ENCODE measurements around the gene GID4.

Gene GID4

DNA sequence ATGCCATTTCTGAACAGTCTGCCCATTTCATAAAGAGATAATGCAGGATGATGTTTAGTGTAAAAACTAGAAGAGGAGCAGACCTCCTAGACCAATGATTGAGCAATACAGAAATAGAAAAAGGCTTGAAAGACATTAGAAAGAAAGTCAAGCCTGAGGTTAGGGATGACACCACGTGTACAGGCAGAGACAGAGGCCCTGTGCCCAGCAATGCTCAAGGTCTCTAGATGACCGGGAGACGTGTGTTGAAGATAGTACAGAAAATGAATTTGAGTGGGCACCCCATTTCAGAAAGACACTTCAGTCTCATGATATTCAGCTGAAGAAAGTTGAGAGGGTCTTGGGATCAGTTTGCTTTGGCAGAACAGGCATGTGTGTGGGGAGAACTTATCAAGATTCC, 5.4 kb downstream of the GID4 start:
- DNase-seq (ENCODE audit: low spot score) = no peak

DNA sequence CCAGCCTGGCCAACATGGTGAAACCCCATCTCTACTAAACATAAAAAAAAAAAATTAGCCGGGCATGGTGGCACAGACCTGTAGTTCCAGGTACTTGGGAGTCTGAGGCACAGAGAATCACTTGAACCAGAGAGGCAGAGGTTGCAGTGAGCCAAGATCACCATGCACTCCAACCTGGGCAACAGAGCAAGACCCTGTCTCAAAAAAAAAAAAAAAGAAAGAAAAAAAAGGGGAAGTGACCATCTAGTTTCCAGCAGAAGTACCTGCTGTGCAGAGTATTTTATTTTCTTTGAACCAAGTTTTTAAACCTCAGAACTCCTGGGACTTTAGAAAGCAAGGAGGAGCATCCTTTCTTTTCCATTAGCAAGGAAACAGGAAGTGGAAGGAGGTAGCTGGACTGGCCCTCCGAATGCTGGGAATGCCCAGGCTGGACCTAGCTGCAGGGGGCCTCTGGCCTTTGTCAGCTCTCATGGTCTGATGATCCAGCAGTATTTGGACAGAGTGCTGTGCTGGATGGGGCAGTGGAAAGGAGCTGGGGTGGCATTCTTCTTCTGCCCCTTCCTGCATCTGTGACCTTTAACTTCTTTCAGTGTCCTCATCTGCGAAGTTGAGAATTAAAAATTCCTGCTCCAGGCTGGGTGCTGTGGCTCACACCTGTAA, 6.6 kb downstream of the GID4 start:
- no peak for DNase-seq (ENCODE audit: low spot score)

DNA sequence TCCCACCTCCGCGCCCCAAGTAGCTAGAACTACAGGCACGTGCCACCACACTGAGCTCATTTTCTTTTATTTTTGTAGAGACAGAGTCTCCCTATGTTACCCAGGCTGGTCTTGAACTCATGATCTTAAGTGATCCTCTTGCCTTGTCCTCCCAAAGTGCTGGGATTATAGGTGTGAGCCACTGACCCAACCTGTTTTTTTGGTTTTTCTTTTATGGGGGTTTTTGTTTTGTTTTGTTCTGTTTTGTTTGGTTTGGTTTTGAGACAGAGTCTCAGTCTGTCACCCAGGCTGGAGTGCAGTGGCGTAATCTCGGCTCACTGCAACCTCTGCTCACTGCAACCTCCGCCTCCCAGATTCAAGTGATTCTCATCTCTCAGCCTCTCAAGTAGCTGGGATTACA, 16.4 kb downstream of the GID4 start:
- DNase-seq (ENCODE audit: low spot score) = no peak

DNA sequence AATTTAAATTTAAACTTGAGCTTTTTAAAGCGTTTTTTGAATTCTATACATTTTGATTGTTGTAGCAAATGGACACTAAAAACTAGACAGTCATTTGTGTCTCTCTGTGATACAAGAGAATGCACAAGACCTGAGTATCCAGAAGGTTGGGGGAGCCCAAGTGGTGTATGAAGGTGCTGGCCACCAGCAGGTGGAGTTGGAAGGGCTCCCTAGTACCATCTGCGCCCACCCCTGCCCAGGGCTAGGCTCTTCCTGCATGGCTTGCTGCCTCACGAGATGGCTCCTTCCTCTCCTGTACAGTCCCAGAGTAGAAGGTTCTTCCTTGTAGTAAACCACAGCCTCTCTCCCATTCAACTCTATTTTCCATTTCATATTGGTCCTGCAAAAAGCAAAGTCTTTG, 17.0 kb downstream of the GID4 start:
- DNase-seq (ENCODE audit: low spot score) = no peak

DNA sequence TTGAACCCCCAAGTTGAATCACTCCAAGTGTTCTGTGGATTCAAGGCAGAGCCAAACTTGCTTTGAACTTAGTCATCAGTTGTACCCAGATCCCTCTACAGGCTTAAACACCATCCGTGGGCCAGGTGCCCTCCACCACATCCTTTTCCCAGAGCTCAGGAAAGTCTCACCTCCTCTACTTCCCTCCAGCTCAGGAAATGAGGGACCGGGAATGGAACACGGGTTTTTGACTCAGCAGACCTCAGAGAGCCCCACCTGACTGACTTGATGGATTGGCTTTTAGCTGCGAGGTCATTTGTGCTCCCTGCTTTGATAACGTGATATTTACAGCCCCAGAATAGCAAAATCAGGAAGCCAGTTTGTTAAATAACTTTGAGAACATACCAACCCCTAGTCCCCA, 20.1 kb downstream of the GID4 start:
- no peak for DNase-seq (ENCODE audit: low spot score)

DNA sequence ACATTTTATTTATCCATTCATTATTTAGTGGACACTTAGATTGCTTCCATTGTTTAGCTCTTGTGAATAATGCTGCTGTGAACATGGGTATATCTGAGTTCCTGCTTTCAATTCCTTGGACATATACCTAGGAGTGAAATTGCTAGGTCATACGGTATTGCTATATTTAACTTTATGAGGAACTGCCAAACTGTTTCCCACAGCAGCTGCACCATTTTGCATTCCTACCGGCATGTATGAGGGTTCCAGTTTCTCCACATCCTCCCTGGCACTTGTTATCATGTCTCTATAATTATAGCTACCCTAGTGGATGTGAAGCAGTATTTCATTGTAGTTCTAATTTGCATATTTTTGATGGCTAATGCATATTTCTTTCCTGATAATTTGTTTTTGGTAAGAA, 24.8 kb downstream of the GID4 start:
- no peak for DNase-seq (ENCODE audit: low spot score)

DNA sequence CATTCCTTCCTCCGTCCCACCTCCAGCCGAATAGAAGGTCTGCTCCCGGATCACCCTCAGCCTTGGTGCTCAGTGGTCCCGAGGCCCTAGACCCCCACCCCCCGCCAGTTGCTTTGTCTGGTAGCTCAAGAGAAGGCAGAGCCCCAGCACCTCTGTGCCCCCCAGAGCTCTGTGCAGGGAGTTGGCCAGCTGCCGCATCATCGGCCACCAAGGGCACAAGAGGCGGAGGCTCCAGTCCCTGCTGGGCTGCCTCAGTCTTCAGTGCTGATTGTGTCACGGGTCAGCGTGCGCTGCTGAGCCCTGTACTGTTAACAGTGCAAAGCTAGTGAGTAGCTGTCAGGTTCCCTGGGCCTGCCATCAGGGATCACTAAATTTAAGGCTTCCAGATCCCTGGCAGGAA, 26.3 kb downstream of the GID4 start:
- no peak for DNase-seq (ENCODE audit: low spot score)

DNA sequence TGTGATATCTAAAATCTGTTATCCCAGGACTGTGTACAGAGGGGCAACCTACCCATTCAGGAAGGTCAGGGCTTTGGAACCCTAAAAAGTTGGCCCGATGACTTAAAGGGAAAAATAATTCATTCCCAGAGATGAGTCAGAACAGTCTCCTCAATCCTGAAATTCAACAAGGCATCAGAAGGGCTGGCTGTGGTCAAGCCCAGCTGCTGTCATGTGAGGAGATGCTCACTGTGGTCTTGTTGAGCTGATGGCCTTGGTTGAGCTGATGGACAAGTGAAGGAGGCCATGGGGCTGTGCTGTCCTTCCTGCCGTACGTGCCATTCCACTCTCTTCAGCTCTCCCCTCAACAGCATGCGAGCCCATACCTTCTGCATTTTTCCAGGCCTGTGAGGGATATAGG, 27.7 kb downstream of the GID4 start:
- no peak for DNase-seq (ENCODE audit: low spot score)

DNA sequence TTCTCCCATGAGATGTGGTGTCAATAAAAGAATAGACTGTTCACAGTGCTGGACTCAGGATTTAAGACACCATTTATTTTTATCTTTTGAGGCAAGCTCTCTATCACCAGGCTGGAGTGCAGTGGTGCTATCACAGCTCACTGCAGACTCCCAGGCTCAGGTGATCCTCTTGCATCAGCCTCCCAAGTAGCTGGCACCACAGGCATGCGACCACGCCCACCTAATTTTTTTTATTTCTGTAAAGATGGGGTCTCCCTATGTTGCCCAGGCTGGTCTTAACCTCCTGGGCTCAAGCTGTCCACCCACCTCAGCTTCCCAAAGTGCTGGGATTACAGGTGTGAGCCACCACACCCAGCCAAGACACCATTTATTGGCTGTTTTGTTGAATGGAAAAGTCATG, 29.9 kb downstream of the GID4 start:
- no peak for DNase-seq (ENCODE audit: low spot score)

DNA sequence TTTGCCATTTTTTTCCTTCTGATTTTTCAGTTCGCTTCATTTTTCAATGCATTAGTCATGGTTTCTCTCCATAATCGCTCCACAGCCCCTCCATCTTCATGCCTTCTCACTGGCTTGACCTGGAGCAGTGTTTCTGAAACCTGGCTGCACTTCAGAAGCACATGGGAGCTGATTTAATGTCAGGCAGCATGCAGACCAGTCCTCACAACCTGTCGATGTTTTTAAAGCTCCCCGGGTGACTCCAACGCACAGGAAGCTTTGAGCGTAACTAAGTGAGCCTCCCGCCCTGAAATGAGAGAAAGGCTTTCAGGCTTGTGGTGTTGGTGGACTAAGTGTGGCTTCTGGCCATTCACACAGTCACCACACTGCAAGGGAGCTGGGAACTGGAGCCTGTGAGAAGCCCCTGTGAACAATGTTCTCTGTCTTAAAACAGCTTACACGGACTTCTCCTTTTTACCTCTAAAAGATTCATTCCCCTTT, 31.7 kb downstream of the GID4 start:
- no peak for DNase-seq (ENCODE audit: low spot score)

DNA sequence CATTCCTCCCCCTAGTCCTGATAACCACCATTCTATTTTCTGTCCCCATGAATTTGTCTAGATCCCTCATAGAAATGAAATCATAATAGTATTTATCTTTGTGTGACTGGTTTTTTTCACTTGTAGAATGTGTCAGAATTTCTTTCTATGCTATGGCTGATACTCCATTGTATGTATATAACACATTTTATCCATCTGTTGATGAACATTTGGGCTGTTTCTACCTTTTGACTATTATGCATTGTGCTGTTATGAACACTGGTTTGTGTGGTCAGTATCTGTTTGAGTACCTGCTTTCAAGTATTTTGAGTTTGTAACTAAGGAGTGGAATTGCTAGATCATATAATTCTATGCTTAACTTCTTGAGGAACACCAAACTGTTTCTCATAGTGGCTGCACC, 32.5 kb downstream of the GID4 start:
- DNase-seq (ENCODE audit: low spot score) = no peak

DNA sequence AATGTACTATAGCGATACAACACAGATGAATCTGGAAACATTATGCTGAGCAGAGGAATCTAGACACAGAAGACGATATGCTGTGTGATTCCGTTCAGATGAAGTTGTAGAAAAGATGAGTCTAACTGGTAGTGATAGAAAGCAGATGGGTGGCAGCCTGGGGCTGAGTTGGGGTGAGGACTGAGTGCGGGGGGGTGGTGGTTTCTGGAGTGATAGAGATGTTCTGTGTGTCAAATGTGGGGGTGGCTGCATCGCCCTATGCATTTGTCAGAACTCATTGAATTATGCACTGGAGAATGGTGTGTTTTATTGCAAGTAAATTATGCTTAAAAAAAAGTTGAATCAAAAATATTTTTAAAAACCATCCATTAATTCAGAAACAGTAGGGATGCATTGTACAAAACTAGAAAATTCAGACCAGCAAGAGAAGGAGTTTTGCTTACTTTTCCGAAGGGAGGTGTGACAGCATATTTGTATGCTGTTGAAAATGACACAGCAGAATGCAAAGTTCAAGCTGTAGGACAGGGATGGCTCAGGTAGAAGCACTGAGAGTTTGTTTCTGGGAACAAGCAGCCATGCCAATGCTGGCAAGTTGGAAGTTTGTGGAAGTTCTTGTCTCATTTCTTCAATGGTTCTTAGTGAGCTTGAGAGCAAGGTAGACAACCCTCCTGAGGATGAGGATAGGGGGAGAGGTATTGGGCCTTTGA, 35.5 kb downstream of the GID4 start:
- no peak for DNase-seq (ENCODE audit: low spot score)

DNA sequence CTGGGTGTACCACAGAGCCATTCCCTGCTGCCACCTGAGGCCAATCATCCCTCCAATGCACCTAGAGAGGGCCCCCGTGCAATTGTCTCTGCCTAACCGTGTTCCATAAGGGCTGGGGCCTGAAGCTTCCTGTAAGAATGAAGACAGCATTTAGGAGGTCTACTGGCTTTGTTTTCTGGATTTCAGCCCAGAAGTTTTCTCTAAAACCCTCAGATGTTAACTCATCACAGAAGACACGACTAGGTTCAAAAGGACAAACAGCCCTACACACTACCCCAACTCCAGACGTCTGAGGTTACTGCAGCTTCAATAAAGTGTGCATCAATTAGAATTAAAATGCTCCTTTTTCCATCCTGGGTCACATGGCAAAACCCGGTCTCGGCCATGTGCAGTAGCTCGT, 37.7 kb downstream of the GID4 start:
- no peak for DNase-seq (ENCODE audit: low spot score)

DNA sequence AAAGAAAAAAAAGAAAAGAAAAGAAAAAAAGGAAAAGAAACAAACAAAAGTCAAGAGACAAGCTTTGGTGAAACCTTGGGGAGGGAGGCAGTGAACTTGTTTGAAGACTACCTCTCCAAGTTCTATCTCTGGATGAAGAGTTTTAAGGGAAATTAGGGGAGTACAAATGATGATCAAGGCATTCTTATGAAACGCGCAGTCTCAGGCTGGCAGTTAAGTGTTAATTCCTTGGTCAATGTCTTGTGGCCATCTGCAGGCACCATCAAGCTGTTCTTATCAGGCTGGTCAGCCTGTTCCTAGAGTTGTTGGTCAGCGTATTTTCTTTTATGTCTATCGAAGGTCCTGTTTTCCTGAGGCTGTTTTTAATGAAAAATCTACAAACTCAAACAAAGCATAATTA, 40.3 kb downstream of the GID4 start:
- DNase-seq (ENCODE audit: low spot score) = no peak

DNA sequence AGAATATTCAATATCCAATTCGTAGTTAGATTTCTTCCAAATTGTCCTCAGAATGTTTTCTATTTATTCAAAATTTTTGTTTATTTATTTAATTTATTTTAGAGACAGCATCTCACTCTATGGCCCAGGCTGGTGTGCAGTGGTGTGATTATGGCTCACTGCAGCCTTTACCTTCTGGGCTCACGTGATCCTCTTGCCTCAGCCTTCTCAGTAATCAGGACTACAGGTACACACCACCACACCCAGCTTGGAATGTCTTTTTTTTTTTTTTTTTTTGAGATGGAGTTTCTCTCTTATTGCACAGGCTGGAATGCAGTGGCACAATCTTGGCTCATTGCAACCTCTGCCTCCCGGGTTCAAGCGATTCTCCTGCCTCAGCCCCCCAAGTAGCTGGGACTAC, 45.0 kb downstream of the GID4 start:
- no peak for DNase-seq (ENCODE audit: low spot score)

DNA sequence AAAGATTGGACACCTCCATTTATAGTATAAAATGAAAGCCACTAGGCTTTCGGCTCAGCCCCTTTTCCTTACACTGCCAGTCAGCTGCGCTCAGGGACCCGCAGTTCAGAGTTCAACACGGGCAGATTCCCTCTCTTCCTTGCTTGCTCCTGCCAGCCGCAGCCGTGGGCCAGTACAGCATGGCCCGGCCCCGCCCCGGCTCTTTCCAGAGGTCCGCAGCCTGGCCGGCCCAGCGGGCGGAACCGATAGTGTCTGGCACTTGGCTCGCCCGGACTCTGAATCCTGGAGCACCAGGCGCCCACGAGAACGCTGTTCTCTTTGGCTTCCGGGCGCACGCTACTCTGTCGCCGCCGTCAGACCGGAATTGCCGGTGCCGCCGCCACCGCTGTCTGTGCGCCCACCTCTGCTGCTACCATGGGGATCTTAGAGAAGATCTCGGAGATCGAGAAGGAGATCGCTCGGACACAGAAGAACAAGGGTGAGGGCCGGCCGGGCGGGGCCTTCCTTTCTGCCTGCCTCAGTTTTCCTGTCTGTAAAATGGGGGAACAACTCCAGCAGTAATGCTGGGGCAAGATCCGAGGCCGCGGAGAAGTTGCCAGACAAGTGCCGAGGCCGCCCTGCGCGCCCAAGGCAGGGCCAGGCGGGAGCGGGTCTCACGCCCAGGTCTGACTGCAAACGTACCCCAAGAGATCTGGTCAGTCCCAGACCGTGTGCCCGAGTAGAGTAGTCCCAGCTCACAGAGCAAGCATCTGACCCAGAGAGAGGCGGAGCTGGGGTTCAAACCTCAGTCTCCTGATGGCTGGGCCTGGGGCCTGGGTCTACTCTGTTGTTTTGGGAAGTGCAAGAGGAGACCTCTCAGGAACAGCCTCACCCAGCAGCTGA, 48.6 kb downstream of the GID4 start, which contains the start of gene DRG2:
TSS of gene DRG2 (plus strand) at position 339 of the 882 bp plus-strand sequence. CDS start at position 415, 76 bp downstream.
- DNase-seq (ENCODE audit: low spot score) = peak; percentile 92

DNA sequence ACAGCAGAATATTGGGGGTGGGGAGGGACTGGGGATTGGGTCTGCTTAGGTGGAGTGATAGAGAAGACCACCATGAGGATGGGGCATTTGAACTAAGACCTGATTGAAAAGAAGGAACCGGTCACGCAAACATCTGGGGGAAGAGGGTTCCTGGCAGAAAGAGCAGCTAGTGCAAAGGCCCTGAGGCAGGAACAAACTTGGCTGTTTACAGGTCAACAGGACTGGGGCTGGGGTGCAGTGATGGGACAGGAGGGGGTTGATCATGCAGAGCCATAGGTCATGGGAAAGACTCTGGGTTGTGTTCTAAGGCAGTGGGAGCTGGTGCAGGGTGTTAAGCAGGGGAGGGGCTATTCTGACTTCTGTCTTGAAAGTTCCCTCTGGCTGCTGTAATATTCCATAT, 50.4 kb downstream of the GID4 start:
- no peak for DNase-seq (ENCODE audit: low spot score)

DNA sequence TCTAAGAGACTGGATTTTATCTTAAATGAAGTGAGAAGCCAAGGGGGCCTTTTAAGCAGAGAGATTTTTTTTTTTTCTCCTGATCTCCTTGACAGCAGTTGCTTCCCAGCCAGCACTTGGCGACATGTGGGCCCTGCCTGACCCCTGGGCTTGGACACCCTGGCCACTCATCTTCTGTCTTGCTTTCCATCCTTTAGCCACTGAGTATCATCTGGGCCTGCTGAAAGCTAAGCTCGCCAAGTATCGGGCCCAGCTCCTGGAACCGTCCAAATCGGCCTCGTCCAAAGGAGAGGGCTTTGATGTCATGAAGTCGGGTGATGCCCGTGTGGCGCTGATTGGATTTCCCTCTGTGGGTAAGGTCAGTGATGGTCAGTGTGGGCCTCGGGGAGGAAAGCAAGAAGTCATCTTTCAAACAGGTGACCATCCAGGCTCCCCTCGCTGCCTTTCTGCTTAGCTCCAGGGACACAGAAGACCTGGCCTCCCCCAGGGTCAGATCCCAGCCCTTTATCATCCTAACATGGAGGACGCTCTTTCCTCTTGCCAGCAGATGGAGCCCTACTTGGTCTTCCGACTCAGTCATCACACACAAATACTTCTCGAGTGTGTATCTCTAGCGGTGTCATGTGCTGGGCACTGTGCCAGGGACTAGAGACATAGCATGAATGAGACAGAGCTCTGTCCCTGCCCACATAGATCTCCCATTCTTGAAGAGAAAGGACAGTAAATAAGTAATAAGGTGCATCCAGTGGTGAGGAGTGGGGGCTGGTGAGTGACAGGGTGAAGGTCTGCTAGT, 54.6 kb downstream of the GID4 start:
- DNase-seq (ENCODE audit: low spot score) = no peak

DNA sequence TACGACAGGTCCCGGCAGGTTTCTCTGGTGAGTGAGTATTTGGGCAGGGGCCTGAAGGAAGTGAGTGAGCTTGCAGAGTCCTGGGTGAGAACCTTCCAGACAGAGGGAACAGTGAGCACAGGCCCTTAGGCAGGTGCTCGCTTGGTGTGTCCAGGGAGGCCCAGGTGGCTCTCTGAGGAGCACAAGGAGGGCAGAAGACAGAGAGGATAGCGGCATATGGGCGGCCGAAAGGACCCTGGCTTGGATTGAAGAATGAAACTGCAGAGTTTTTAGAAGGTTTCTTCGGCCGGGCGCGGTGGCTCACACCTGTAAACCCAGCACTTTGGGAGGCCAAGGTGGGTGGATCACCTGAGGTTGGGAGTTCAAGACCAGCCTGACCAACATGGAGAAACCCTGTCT, 55.2 kb downstream of the GID4 start:
- no peak for DNase-seq (ENCODE audit: low spot score)

DNA sequence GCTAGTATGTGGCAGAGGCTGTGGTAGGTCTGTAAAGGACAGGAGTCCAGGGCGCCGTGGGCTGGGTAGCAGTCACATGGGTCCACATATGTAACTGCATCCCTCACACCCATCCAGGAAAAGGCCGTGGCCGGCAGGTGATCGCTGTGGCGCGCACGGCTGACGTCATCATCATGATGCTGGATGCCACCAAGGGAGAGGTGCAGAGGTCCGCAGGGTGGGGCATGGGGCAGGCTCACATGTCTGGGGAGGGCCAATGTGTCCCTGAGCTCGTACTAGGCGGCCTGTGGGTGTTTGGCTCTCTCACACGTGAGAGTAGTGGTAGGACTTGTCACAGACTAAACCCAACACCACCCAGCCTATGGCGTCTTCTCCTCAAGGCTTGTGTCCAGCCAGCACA, 60.3 kb downstream of the GID4 start:
- no peak for DNase-seq (ENCODE audit: low spot score)

DNA sequence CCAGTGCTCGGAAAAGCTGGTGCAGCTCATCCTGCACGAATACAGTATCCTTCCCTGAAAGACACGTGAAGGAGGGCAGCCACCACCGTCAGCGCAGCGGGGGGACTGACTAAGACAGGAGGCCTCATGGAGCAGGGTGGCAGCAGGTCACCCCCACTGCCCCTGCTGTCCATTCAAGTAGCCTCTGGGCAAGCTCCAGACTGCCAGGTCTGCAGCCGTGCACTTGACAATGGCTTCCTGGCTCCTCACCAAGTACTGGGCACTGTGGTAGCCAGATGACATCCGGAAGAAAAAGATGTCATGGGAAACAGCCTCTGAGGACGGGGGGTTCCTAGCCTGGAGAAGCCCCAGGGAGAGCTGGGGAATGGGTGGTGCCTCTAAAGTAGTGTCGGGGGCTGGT, 61.4 kb downstream of the GID4 start:
- no peak for DNase-seq (ENCODE audit: low spot score)

DNA sequence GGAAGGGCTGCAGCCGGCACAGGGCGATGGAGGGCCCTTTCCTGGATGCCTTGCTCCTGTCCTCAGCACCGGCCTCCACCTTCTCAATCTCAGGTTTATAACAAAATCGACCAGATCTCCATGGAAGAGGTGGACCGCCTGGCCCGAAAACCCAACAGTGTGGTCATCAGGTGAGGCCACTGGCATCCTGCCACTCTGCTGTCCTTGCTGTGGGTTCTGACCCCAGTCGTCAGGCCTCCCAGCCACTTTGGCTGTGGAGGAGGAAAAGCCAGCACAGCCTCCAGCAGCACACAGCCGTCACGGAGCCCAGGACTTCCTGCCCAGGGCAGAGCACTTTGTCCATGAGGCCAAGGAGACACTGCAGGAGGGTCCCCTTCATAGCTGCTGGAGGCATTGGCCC, 62.6 kb downstream of the GID4 start:
- no peak for DNase-seq (ENCODE audit: low spot score)
